ENCODE data around the gene FTSJ1.

Gene FTSJ1

GRCh38 chrX:48470833-48471118 is 5.2 kb upstream of the FTSJ1 start:
- no peak for DNase-seq

- no peak for DNase-seq
These were observed 4.5 kb upstream of the FTSJ1 start for GRCh38 chrX:48471504-48471903.

- DNase-seq: no peak
These were observed 3.8 kb upstream of the FTSJ1 start for GRCh38 chrX:48472225-48472624.

- no peak for DNase-seq
These were observed 2.9 kb upstream of the FTSJ1 start for GRCh38 chrX:48472851-48473703.

GRCh38 chrX:48473704-48473990 is 2.4 kb upstream of the FTSJ1 start:
- no peak for DNase-seq

DNA sequence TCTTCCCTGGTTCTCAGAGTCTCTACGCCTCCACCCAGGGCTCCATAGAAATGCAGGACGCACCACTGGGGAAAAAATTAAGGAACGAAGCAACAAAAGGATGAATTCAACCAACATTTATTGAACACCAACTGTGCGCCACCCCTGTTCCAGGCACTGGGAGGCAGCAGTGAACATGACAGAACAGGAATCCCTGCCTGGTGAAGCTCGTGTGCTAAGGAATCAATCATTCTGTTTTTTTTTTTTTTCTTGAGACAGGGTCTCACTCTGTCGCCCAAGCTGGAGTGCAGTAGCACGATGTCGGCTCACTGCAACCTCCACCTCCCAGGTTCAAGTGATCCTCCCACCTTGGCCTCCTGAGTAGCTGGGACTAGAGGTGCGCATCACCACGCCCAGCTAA is 1.9 kb upstream of the FTSJ1 start:
- DNase-seq: no peak

DNA sequence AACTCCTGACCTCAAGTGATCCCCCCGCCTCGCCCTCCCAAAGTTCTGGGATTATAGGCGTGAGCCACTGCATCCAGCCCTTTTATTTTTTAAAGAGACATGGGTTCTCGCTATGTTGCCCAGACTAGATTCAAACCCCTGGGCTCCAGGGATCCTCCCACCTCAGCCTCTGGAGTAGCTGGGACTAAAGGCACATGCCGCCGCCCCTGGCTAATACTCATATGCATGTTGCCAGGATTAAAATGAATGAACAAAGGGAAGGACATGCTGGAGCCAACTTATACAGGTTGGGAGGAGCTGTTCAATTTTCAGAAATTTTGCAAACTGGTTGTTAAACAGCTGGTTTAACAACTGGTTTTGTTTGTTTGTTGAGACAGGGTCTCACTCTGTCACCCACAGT is 1.4 kb upstream of the FTSJ1 start:
- DNase-seq: no peak

DNA sequence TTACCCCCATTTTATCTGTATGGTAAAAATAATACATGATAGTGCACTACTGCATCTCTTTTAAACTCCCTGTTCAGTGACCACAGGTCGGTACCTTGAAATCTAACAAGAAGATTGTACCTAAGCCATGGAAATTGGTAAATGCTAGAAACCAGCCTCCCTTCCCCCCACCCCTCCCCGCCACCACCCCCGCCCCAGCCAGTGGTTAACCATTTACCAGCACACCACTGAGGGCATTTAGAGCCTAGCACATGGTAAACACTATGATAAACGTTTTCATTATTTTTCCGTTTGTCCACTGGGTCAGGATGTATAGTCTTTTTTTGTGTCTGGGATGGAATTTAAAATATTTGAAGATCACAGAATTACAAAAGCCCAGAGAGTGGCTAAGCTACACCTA is 703 bp upstream of the FTSJ1 start:
- DNase-seq: no peak

DNA sequence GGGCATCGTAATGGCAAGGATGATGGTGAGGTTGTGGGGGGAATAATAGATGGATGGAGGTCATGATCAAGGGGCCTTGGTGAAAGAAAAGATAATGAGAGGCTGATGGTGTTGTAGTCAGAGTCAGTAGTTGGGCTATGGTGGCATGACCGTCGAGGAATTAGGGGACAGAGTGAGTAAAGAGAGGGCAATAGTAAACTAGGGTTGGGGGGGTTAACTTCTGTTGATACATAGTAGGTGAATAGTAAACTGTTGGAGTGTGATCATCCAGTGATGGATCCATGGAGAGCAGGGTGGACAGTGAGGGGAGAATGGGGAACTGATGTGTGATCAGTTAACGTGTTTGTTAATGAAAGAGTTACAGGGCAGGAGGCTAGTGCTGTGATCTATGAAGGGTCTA is 920 bp downstream of the FTSJ1 start:
- no peak for DNase-seq

DNA sequence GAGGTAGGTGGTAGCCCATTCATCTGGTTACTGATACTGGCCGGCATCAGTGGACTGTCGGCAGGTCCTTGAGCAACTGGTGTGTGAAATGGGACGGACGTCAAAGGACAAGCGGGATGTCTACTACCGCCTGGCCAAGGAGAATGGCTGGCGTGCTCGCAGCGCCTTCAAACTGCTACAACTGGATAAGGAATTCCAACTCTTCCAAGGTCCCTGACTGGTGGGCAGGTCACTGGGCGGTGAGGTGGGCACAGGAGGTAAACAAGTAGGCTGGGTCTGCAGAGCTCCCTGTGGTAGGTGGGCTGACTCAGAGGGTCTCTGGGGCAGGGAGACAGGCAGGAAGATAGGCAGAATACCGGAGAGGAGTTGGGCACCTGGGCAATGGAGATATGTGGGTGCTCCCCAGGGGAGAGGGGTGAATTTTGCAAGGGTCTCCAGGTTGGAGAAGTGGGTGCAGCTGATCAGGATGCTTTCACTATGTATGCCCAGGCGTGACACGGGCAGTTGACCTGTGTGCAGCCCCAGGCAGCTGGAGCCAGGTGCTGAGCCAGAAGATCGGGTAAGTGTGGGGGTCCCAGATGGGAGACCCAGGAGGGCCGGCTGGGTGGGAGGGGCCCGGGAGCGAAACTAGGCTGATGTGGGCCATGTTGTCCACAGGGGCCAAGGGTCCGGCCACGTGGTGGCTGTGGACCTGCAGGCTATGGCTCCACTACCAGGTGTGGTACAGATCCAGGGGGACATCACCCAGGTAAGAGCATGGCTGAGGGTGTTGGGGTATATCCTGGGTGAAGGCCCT is 2.2 kb downstream of the FTSJ1 start:
- no peak for DNase-seq

DNA sequence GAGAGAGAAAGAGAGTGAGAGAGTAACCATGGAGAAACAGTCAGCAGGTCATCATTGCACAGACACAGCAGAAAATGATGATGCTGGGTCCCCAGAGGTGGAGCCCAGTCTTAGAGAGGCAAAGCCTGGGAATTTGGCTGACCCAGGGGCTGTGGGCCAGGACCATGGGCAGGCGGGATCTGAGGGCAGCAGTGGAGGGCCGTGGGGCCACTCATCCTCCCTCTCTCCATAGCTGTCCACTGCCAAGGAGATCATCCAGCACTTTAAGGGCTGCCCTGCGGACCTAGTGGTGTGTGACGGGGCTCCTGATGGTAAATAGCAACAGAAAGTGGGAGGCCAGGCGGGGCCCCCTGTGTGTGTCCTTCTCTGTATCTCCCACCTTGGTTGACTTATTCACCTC is 2.8 kb downstream of the FTSJ1 start:
- DNase-seq: no peak

DNA sequence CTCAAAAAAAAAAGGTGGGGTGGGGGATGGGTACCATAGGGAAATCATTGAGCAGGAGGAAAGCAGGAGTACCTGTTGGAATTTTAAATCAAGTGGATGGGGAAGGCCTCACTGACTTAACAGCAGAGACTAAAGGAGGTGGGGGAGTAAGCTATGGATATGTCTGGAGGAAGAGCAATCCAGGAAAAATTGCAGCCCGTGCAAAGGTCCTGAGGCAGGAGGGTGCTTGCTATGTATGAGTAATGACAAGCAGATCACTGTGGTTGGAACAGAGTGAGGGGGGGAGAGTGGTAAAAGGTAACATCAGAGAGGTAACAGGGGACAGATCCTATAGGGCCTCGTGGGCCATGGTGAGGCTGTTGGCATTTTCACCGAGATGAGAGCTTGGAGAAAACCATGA is 4.1 kb downstream of the FTSJ1 start:
- no peak for DNase-seq

DNA sequence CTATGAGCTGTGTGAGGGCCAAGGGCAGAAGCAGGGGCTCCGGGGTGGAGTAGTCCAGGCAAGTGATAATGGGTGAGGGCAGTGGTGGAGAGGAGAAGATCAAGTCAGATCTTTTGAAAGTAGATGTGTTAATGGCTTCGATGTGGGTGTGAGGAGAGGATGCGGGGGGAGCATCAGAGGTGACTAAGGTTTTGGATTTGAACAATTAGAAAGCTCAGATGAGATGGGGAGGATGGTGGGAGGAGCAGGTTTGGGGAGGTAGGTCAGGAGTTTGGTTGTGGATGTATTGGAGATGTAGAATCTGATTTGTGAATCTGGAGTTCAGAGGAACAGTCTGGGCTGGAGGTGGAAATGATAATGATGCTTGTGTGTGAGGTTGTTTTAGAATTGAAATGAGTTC is 4.6 kb downstream of the FTSJ1 start:
- no peak for DNase-seq

DNA sequence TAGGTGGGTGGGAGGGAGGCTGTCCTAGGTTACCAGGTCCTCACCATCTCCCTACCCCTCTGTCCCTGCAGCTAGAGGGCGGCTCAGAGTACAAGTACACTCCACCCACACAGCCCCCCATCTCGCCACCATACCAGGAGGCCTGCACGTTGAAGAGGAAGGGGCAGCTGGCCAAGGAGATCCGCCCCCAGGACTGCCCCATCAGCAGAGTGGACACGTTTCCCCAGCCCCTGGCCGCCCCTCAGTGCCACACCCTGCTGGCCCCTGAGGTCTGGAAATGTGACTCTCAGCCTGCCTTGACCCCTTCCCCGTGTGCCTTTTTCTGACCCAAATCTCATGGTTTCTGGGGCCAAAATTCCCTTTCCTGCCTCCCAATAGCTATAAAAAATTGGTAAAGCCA is 6.5 kb downstream of the FTSJ1 start:
- no peak for DNase-seq

GRCh38 chrX:48487362-48487798 is 11.4 kb downstream of the FTSJ1 start:
- DNase-seq: no peak

GRCh38 chrX:48488034-48488433 is 12.0 kb downstream of the FTSJ1 start:
- DNase-seq: no peak

DNA sequence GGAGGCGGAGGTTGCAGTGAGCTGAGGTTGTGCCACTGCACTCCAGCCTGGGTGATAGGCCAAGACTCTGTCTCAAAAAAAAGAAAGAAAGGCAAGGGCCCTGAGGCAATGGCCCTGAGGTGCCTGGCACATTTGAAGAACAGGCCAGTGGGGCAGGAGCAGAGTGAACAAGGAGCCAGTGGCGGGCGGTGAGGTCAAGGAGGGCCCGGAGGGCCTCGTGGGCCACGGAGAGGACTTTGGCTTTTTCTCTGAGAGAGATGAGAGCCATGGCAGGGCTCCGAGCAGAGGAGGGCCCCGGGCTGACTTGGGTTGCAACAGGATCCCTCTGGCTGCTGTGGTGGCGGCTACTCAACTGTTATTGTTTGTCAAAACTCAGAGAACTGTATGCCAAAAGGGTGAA is 13.3 kb downstream of the FTSJ1 start:
- DNase-seq: no peak

GRCh38 chrX:48489892-48490291 is 13.9 kb downstream of the FTSJ1 start:
- no peak for DNase-seq

DNA sequence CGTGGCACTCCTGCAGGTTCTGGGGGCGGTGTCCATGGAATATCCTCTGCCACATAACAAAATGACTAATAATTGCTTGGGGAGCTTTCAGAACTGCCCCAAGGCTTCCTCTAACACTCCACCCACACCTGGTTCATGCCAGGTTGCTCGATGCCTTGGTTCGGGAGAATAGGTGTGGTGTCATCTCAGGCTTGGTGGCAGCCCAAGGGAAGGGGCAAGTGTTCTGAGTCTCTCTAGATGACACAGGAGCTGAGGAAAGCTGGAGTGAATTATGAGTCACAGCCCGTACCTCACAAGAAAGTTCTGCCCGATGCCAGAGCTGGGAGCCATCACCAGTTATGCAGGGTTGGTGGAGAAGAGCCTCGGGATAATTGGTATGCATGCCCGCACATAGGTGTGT is 14.7 kb downstream of the FTSJ1 start:
- DNase-seq: no peak

DNA sequence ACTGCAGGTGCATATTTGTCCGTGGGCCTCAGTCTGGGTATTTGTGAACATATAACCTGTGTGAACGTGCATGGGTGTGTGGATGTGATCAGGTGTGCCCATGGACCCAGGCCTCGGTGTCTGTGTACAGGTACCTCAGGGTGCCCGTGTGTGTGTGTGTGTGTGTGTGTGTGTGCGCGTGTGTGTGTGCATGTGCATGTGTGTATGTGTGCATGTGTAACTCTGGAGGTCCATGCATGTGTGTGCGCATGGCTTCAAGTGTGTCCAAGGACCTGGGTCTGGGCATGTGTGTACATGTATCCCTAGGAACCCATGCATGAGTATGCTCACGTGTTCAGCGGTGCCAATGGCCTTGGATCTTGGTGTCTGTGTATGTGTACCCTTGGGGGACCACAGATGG is 15.8 kb downstream of the FTSJ1 start:
- no peak for DNase-seq

- no peak for DNase-seq
These were observed 16.4 kb downstream of the FTSJ1 start for GRCh38 chrX:48492293-48492910.

GRCh38 chrX:48493890-48494364 is 17.9 kb downstream of the FTSJ1 start:
- DNase-seq: no peak

DNA sequence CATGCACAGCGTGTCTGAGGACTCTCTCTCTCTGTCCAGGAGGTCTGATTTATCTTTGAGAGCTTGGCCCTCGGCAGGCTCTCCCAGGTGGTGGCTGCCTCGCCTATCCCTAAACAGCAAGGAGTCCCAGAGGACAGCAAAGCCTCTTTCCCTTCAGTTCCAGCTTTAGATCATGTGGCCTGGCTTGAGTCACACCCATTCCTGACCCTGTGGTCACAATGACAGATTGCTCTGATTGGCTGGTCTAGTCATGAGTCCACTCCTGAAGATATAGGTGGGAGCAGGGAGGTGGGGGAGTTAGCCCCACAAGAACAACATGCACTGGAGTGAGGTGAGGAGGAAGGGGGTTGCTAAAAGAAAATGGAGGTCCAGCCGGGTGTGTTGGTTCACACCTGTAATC is 20.7 kb downstream of the FTSJ1 start:
- DNase-seq: no peak

DNA sequence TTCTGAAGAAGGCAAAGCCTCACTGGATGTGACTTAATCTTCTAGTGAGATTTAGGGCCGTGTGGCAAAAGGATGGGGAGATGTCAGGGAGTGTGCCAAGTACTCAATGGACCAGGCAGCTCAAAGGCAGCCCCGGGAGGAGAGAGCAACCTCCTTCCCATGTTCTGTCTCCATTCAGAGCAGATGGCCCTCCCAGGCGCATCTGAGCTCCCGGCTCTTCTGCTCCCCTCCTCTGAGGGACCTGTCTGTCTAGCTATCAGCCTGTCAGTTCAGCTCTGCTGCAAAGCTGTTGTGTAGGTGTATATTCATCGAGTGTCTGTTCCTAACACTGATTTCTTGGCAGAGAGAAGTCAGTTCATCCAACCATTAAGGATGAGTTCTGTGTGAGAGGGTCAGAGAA is 21.9 kb downstream of the FTSJ1 start:
- no peak for DNase-seq

Measured in NK-92 treated with Interleukin-12 subunit alpha and Interleukin-12 subunit beta, amount 100 ng/mL, for 24 hours (cell line).